Globus pallidus (tissue), 1 donor: ENCODE results near the gene SEMA4A.
"Not testable (repeated sequence)": the region's sequence is repeated elsewhere in the genome, so short reads cannot be mapped to it uniquely, and the experiment has no call there.

ENCODE experiments used
- DNase-seq: peaks from one replicate; pipeline ENCODE4 v3.0.0-alpha.2; 2015; ENCODE audit warnings: low spot score

The SEMA4A gene

GRCh38 chr1:156119503-156120209, 33.7 kb upstream of the SEMA4A start:
- no peak for DNase-seq

GRCh38 chr1:156120318-156120717, 33.1 kb upstream of the SEMA4A start:
- no peak for DNase-seq

- DNase-seq: not testable (repeated sequence)
Measured at GRCh38 chr1:156121005-156121404, 32.4 kb upstream of the SEMA4A start.

GRCh38 chr1:156121457-156121856, 31.9 kb upstream of the SEMA4A start:
- no peak for DNase-seq

- no peak for DNase-seq
Measured at GRCh38 chr1:156122086-156122485, 31.3 kb upstream of the SEMA4A start.

GRCh38 chr1:156122519-156123355, 30.6 kb upstream of the SEMA4A start:
- peak; percentile 69 for DNase-seq

- DNase-seq: peak; percentile 98
Measured at GRCh38 chr1:156123356-156124196, 29.8 kb upstream of the SEMA4A start.

- no peak for DNase-seq
Measured at GRCh38 chr1:156124557-156125483, 28.6 kb upstream of the SEMA4A start.

- DNase-seq: not testable (repeated sequence)
Measured at GRCh38 chr1:156125544-156125943, 27.8 kb upstream of the SEMA4A start.

- DNase-seq: no peak
Measured at GRCh38 chr1:156126043-156126629, 27.2 kb upstream of the SEMA4A start.

GRCh38 chr1:156126630-156127534, 26.5 kb upstream of the SEMA4A start:
- no peak for DNase-seq

GRCh38 chr1:156128308-156128653, 25.1 kb upstream of the SEMA4A start:
- no peak for DNase-seq

- DNase-seq: no peak
Measured at GRCh38 chr1:156128654-156129597, 24.5 kb upstream of the SEMA4A start.

- DNase-seq: no peak
Measured at GRCh38 chr1:156129687-156130577, 23.5 kb upstream of the SEMA4A start.

- no peak for DNase-seq
Measured at GRCh38 chr1:156130578-156130942, 22.8 kb upstream of the SEMA4A start.

- DNase-seq: no peak
Measured at GRCh38 chr1:156134716-156135435, 18.5 kb upstream of the SEMA4A start.
